Rectal smooth muscle tissue (tissue), 1 donor: Measurements from ENCODE around the gene PIK3CG.
"Not testable (repeated sequence)": the region's sequence is repeated elsewhere in the genome, so short reads cannot be mapped to it uniquely, and the experiment has no call there.

ENCODE experiments used
- H3K27ac ChIP-seq: one replicate; pipeline ENCODE4 v1.7.0; 2013; ENCODE audit warnings: low read depth, low read length, inconsistent platforms
- H3K27me3 ChIP-seq: one replicate; pipeline ENCODE4 v1.7.0; 2013; ENCODE audit warnings: low read length; ENCODE audit not compliant: control insufficient read depth, insufficient read depth
- H3K36me3 ChIP-seq: one replicate; pipeline ENCODE4 v1.7.0; 2013; ENCODE audit warnings: low read length; ENCODE audit not compliant: control insufficient read depth, insufficient read depth
- H3K4me1 ChIP-seq: one replicate; pipeline ENCODE4 v1.7.0; 2013; ENCODE audit warnings: low read length; ENCODE audit not compliant: control insufficient read depth, insufficient read depth
- H3K4me3 ChIP-seq: one replicate; pipeline ENCODE4 v1.7.0; 2013; ENCODE audit warnings: low read length
- H3K9ac ChIP-seq: one replicate; pipeline ENCODE4 v1.7.0; 2013; ENCODE audit warnings: low read length

PIK3CG gene

DNA sequence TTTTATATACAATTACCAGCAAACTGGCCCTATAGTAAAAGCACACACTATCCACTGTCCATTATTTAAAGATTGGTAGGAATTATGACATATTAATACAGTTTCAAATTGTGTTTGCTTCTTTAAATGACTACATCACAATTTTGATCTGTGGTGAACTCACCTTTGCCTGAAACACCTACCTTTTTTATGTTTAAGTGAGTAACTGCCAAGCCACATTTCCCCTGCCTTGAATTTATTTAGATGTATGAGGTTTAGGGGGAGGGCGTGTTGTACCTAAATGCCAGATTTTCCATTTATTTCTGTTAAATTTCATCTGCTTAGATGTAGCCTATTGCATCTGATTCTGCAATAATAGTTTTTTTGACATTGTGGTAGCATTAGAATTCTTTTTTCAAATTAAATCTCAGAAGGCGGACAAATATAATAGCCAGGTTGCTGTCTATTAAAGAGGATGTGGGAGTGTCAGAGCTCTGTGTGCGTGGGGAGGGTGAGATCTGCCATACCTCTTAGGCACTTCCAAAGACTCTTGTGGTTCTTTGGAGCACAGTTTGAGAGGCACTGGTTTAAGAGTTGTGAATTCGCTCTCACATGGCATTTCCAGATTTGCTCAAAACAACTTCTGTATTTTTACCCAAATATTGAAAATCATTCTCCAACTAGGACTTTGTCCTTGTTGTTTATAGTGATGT is 13.8 kb downstream of the PIK3CG start:
- H3K36me3 ChIP-seq = no peaks in the 10 kb centered on the region
- no peak overlapping the region for H3K4me3 ChIP-seq
- H3K27me3 ChIP-seq = no peaks in the 10 kb centered on the region
- H3K27ac ChIP-seq = no peak overlapping the region
- H3K9ac ChIP-seq = no peak overlapping the region
- no peaks in the 10 kb centered on the region for H3K4me1 ChIP-seq

DNA sequence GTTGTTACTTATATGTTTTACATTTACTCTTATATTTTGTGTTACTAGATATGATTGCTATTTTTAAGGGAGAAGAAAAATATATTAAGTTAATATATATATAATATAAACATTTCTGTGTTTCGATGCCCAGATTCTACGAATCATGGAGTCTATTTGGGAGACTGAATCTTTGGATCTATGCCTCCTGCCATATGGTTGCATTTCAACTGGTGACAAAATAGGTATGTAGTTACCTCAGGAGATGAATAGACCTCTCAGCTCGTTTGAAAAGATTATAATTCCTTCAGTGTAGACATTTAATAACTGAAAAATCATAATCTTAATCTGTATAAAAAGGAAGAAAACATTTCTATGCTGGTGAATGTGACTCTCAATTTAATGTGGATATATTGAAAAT is 16.9 kb downstream of the PIK3CG start:
- Histone ChIP-seq H3K4me1 (no peaks in the 10 kb centered on the region), H3K9ac (no peak overlapping the region), H3K36me3 (peaks cover 3% of the 10 kb centered on the region), H3K27ac (no peak overlapping the region), H3K4me3 (no peak overlapping the region), H3K27me3 (no peaks in the 10 kb centered on the region)

DNA sequence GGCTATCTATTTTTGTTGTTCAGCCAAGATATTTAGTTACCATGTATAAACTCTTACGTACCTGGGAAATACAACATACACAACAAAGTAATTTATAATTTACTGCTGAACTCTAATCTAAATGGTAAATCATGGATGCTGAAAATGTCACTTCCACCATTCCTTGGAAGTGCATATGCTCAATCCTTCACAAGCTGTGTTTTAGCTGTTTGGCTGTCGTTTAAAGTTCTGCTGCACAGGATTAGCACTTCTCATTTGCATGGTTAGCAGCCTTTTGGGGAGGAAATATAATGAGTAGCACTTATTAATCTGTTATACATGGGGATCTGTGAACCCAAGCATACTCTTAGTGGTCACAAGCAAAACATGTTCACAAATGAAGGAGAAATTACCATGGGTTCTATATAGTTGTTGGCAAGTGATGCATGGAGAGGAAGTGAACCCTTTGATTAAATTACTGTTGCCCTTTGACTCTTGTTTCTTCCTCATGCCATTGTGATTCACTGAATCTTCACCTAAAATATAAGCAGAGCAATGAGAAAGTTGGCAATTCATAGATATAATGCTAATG is 18.5 kb downstream of the PIK3CG start:
- no peak overlapping the region for H3K27ac ChIP-seq
- H3K4me3 ChIP-seq = no peak overlapping the region
- H3K4me1 ChIP-seq = no peaks in the 10 kb centered on the region
- peaks cover 3% of the 10 kb centered on the region for H3K36me3 ChIP-seq
- no peak overlapping the region for H3K9ac ChIP-seq
- H3K27me3 ChIP-seq = no peaks in the 10 kb centered on the region

DNA sequence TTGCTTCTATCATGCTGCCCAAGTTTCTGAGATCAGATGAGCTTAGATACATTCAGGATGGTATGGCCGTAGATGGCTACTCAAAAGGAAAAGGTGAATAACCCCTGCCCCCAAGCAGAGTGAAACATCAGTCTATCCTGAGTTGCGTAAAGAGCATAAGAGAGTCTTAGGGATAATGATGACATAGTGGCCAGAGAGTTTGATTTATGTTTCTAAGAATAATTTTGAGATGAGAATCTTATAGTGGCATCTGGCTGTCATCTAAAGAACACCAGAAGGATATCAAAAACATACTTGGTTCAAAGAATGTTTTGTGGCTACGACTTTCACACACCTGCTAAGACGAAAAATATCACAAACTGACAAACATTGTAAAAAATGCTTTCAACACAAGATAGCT is 20.6 kb downstream of the PIK3CG start:
- no peak overlapping the region for H3K9ac ChIP-seq
- no peak overlapping the region for H3K27ac ChIP-seq
- no peaks in the 10 kb centered on the region for H3K27me3 ChIP-seq
- no peak overlapping the region for H3K4me3 ChIP-seq
- H3K36me3 ChIP-seq = peaks cover 3% of the 10 kb centered on the region
- H3K4me1 ChIP-seq = no peaks in the 10 kb centered on the region

DNA sequence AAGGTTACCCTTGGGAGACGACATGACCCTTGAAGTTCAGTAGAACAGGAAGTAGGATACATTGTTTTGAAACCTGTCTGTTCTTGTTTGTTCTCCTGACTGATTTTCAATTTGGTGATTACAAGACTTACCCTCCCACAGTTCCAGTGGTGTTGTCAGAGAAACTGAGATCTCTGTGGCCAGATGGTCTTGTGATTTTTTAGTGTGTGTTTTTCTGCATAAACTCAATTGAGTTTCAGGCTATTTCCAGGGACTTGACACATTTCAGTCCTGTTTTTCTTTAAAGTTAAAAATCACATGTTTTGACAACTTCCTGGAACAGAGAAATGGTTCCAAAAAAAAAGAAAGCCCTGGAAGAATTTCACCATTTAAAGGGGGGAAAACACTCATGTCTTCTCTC is 22.3 kb downstream of the PIK3CG start:
- Histone ChIP-seq H3K27ac (no peak overlapping the region), H3K36me3 (peaks cover 3% of the 10 kb centered on the region), H3K9ac (no peak overlapping the region), H3K4me3 (no peak overlapping the region), H3K27me3 (no peaks in the 10 kb centered on the region), H3K4me1 (no peaks in the 10 kb centered on the region)

DNA sequence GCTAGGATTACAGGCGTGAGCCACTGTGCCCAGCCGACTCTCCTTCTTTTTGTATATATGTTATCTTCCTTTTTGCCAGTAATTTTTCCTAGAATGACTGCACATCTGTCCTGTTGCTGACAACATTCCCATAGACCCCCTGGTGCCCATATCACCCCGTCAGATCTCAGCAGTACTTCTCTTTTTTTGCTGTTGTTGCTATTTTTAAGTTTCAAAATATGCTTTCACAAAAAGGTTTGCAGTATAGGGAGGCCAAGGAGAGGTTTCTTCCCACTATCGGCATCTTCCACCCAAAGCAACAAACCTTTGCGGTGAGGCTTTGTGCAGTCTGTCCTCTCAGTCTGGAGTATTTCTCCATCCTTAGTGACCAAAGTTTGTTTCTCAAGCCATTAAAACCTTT is 23.1 kb downstream of the PIK3CG start:
- no peak overlapping the region for H3K27ac ChIP-seq
- H3K27me3 ChIP-seq = no peaks in the 10 kb centered on the region
- H3K9ac ChIP-seq = no peak overlapping the region
- no peak overlapping the region for H3K4me3 ChIP-seq
- no peaks in the 10 kb centered on the region for H3K4me1 ChIP-seq
- H3K36me3 ChIP-seq = peaks cover 3% of the 10 kb centered on the region

DNA sequence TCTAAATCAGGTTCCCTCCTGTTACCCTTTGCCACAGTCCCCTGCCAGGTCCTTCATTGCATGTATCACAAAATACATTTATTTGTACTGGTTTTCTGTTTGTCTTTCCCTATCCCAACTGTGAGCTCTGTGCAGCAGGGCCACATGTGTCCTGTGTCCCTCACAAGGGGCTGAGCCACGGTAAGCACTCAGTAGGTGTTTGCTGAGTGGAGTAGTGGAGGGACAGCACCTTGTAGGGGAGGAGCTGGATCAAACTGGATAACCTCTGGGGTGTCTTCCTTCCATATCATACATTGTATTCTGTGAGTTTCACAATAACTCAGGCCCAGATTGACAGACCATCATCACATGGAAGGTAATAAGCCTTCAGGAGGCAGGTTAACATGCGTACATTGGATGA is 25.9 kb downstream of the PIK3CG start:
- Histone ChIP-seq H3K9ac (no peak overlapping the region), H3K4me1 (no peaks in the 10 kb centered on the region), H3K27ac (no peak overlapping the region), H3K27me3 (no peaks in the 10 kb centered on the region), H3K4me3 (no peak overlapping the region), H3K36me3 (peaks cover 3% of the 10 kb centered on the region)

DNA sequence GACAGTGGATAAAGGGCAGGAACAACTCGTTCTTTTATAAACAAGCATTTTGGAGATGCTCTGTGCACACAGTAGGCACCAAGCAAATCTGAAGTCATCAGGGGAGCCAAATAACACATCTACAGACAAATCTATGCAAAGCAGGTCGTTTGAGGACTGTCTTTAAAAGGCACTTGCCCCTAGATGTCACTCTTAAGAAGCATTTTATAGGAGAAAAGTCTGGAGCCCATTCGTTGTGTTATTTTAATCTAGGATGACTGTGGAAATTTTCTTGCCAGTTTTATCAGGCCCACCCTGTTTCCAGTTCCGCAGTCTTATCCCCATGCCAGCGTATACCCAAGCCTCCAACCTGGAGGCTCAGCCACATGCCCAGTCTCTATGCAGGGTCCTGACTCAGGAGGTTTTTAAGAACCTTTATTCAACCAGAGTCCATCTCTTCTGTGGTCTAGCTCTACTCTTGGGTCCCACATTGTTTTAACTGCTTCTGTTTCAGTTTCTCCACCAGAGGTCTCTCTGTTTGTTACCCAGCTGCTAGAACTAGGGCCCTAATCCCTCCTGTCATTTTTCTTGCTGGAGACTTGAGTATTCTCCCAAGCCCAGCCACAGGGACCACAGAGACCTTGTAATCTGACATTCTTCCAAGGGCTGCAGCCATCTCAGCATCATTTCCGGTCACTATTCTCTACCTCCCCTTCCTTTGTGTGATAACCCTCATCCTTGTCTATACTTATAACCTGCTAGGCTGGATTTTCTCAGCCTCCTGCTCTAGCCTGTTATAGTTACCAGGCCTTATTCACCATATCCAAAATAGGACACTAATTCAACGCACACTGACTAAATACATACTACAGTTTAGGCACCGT is 26.7 kb downstream of the PIK3CG start:
- Histone ChIP-seq H3K27ac (no peak overlapping the region), H3K4me3 (no peak overlapping the region), H3K27me3 (no peaks in the 10 kb centered on the region), H3K9ac (no peak overlapping the region), H3K36me3 (no peaks in the 10 kb centered on the region), H3K4me1 (no peaks in the 10 kb centered on the region)

DNA sequence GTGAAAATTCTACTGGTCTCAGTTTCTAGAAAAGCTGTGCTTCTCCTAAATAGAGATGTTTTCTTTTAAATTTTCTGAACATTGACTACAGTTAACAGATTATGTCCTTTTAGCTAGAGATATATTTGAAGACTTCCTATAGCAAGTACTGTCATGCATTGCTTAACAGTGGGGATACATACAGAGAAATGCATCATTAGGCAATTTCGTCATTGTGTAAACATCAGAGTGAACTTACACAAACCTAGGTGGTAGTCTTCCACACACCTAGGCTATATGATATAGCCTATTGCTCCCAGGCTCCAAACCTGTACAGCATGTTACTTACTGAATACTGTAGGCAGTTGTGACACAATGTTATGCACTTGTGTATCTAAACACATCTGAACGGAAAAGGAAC is 28.5 kb downstream of the PIK3CG start:
- Histone ChIP-seq H3K4me1 (no peaks in the 10 kb centered on the region), H3K36me3 (no peaks in the 10 kb centered on the region), H3K27me3 (no peaks in the 10 kb centered on the region), H3K4me3 (no peak overlapping the region), H3K9ac (no peak overlapping the region), H3K27ac (no peak overlapping the region)

DNA sequence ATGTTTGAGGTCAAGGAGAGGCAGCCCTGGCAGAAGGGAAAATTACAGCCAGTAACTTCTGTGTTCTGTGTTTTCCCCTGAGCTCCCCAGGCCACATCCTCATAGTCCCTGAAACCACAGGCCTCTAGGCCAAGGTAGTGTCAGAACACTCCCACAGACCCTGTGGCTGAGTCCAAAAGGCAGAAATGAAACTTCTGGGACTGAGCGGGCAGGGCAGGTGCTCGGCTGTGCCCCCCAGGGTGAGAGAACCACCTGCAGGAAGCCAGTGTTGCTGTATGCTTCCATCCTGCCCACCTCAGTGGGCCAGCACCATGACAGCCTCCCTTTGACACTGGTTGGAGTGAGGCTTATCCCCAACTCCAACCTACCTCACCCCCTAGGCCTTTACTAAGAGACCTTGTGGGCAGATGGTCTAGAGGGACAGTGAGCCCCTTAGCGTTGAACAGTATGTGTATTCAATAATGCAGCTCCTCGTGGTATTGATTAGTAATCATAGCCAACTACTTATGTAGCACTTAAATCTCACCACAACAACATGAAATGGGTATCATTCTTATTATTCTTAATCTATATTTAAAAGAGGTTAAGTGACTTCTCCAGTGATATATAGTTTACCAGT is 30.3 kb downstream of the PIK3CG start:
- Histone ChIP-seq H3K9ac (no peak overlapping the region), H3K4me3 (no peak overlapping the region), H3K4me1 (no peaks in the 10 kb centered on the region), H3K27me3 (no peaks in the 10 kb centered on the region), H3K36me3 (no peaks in the 10 kb centered on the region), H3K27ac (no peak overlapping the region)

DNA sequence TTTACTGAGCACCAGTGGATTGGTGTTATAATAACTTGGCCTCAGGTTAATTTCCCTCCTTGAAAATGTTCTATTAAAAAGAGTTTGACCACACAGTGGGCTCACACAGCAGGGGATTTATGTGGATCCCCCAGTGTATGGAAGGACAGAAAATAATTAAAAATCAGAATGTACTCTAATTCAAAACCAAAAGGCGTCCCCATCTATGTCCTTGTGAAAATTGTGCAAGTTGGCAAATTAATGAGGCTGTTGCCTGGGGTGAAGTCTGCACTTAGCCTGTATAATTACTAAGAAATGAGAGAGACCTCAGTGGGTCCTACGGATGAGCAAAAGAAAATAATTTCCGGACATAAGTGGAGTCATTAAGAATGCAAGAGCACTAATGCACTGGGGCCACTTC is 31.1 kb downstream of the PIK3CG start:
- no peak overlapping the region for H3K4me3 ChIP-seq
- H3K9ac ChIP-seq = no peak overlapping the region
- no peaks in the 10 kb centered on the region for H3K36me3 ChIP-seq
- no peak overlapping the region for H3K27ac ChIP-seq
- no peaks in the 10 kb centered on the region for H3K4me1 ChIP-seq
- H3K27me3 ChIP-seq = no peaks in the 10 kb centered on the region

DNA sequence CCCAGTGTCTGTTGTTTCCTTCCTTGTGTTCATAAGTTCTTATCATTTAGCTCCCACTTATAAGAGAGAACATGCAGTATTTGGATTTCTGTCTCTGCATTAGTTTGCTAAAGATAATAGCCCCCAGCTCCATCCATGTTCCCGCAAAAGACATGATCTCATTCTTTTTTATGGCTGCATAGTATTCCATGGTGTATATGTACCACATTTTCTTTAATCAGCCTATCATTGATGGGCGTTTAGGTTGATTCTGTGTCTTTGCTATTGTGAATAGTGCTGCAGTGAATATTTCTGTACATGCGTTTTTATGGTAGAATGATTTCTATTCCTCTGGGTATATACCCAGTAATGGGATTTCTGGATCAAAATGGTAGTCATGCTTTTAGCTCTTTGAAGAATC is 32.5 kb downstream of the PIK3CG start:
- H3K27ac ChIP-seq, H3K4me3 ChIP-seq, H3K27me3 ChIP-seq, H3K4me1 ChIP-seq, H3K9ac ChIP-seq, H3K36me3 ChIP-seq: not testable (repeated sequence)
